ENCODE measurements around the gene ST6GAL2.
A peak's percentile ranks its signal among the peaks of the same experiment; 100 is the strongest.

Gene ST6GAL2

DNA sequence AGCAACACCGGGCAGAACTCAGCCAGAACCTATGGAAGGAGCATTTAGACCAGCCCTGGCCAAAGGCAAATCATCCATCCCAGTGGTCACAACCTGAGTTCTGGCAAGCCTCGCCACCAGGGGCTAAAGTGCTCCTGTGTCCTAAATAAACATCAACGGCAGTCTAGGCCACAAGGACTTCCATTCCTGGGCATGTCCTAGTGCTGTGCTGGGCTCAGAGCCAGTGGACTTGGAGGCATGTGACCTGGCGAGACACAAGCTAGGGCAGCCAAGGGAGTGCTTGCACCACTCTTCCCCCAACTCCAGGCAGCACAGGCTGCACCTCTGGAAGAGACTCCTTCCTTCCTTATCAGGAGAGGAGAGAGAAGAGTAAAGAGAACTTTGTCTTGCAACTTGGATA lies 69.0 kb downstream of the ST6GAL2 start:
- DNase-seq, result no peak

GRCh38 chr2:106812841-106813240 lies 73.1 kb downstream of the ST6GAL2 start:
- DNase-seq, result no peak

DNA sequence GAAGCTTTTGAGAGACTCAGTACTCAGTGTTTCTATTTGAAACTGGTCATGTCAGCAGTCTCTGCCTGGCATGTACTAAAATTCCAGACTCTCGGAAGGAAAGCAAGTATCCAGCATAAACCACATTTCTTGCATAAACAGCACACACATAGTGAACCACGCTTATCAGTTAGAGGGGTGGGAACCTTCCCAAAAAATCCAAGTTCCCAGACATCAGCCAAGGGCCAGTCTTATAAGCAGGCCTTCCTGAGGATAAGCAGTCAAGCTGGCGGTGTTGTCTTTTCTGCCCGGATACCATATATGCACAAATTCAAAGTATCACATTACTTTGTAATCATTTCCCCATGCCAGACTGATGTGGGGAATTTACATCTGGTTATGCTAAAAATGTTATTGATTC lies 73.6 kb downstream of the ST6GAL2 start:
- peak; percentile 3 for DNase-seq

- DNase-seq, result peak; percentile 20
These were observed 80.3 kb downstream of the ST6GAL2 start for GRCh38 chr2:106805716-106806115.

DNA sequence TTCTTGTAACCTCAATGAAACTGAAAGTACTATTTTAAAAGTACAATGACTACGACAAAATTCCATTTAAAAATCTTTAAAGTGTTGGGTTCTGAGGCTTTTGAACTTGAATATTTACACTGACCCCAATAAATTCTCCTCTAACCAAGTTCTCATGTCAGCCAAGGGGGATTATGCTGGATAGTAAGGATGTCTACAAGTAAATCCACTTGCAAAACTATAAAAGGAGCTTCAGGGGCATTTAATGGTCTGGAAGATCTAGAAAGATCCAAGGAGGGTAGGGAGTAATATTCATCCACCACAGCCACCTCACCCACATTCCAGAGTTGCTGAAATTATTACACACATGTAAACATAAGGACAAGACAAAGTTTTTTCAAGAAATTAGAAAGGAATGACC lies 81.8 kb downstream of the ST6GAL2 start:
- DNase-seq, result no peak

DNA sequence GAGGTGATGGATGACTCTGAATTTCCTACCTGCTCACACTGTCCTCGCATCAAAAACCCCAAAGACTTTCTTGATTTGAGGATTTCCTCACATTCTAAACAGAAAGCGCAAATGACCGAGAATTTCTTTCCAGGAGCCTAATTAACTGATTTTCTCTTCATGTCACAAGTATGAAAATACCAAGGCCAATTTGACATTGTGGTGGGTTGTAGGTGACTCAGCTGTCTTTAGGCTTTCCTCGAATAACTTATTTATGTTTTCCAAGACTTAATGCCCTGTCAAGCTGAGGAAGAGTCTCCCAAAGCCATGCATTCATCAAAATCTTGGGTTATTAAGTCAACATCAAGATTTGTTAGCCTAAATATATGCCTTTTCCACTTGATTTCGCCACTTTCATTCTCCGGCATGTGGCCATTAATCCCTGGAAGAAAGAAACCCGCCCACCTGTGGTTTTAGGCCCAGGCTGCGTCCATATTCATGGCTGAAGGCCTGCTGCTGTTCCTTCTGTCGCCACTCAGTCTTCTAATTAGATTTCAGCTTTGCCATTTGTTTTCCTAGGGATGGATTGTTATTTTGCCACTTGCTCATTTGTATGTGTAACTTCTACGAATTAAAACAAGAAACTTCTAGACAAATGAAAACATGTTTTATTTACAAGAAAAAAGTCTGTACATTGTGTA lies 84.9 kb downstream of the ST6GAL2 start:
- DNase-seq, result no peak

GRCh38 chr2:106800180-106800579 lies 85.8 kb downstream of the ST6GAL2 start:
- no peak for DNase-seq

GRCh38 chr2:106798826-106799552 lies 87.0 kb downstream of the ST6GAL2 start:
- DNase-seq, result no peak

GRCh38 chr2:106797494-106797893 lies 88.5 kb downstream of the ST6GAL2 start:
- DNase-seq, result no peak

DNA sequence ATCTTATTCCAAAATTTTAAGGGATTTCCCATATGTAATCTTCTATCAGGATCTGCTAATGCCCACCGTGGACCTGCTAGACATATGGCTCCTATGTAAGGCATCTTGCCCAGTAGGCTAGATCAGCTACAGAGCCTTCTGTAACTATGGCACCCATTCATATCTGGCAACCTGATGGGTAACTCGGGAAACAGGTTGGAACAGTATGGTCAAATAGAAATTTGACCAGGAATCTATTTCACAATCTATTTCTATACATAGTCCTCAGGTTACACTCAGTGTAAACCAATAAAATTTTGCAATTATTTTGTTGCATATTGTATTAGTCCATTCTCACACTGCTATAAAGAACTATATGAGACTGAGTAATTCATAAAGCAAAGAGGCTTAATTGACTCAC lies 93.3 kb downstream of the ST6GAL2 start:
- no peak for DNase-seq

- peak; percentile 10 for DNase-seq
These were observed 96.8 kb downstream of the ST6GAL2 start for GRCh38 chr2:106789185-106789584.

DNA sequence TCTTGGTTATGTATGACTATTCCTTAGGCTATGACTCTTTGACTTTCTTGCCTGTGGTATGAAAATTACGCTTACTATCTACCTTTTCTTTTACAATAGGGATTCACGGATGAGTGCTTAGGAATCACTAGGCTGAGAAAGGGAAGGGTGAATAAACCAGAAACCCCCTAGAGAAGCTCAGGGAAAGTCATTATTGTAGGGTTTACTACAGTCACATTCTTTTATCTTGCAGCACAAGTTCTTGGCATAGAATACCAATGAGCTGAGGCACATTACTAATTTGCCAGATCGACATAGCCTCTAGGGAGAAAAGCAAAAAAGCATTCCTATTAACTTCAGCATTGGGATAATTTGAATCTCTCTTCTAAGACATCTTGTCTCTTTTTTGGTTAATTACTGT lies 103.3 kb downstream of the ST6GAL2 start:
- no peak for DNase-seq

DNA sequence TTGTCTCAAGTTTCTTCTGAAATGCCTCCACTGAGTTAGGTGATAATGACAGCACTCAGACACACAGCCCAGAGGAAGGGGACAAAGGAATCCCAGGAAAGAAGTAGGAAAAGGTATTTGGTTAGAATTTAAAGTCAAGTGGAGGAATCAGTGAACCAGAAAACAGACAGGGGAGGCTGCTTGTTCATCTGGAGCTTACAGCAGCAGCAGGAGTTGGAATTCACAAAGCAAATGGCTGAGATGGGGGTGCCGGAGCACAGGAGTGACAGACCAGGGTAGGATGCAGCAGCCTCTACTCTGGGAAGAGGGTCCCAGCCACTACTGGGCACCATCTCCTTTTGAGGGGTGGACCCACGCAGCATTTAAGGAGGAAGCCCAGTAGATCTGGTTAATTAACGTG lies 104.8 kb downstream of the ST6GAL2 start:
- no peak for DNase-seq

- DNase-seq, result no peak
These were observed 114.2 kb downstream of the ST6GAL2 start for GRCh38 chr2:106771811-106772210.

DNA sequence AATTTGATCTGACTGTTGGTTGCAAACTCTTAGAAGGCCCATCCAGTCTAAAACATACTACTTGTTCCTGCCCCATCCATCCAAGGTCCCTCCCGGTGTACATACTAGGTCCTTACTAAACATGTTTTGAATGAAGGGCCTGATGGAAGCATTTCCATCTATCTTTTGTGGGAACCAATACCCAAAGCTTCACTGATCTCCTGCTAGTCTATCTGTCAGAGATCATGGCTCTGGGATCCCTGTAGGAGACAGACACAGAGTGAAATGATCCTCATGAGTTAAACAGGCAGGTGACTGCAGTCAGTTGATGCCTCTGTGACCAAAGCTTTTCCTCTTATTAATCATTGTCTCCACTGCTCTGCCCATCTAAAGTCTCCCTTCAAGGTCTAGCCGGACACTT lies 115.0 kb downstream of the ST6GAL2 start:
- DNase-seq, result no peak

DNA sequence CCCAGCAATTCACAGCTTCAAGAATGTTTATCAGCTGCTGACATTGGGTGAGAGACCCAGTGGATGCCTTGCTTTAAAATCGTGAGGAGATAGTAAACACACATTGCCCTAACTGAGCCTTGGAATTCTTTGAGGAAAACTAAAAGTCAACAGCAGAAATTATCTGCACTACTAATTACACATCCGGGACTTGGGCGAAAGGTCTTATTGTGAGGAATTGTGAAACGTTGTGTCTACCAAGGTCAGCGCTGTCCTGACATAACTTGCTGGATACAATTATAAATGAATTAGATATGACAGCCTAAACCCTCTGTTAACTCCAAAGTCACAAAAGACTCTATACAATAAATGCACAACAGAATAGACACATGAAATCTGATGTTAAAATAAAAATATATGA lies 121.4 kb downstream of the ST6GAL2 start:
- DNase-seq, result no peak

DNA sequence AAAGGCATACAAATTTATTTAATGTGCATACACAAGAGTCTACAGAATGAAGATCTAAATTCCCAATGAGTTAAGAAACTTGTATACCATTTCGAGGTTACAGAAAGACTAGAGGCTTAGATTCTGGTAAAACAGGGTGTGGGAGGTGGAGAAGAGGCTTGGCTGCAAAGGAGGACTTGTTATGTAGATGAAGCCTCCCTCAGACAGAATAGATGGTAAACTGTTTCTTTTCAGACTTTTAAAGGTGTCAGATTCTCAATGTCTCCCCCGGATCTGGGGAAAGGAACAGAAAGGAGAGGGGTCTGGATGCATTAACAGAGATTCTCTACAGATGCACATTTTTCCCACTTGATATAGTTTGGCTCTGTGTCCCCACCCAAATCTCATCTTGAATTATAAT lies 126.0 kb downstream of the ST6GAL2 start:
- DNase-seq, result no peak

DNA sequence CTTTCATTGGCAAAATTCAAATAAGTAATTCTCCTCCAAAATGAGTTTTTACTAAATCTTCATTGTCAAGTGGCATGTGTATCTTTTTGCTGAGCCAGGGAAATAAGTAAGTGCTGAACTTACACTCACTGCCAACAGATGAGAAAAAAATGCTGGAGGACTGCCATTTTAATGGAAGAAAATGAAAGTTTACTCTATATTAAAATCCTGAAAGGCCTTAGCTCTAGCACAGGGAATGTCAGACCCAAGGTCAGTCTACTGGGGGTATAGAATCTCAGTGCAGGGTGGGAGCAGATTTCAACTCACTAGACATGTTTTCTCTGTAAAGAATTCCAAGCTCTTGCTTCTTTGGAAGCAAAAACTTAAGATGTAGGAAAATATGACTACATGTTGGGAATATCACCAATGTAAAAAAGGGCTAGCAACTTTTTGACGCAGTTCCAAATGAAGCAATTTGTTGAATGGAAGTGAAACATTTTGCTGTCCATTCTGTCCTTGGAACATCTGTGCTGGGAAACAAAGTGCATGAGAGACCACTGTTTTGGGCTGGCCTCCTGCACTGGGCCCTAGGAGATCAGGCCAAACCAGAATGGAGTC lies 127.0 kb downstream of the ST6GAL2 start:
- no peak for DNase-seq

All from NCI-H526 treated with DMSO at 0.1 percent for 48 hours (cell line).